Fibroblast of peridontal ligament (primary cell): ENCODE measurements around the gene SKI.

ENCODE experiments used
- DNase-seq: peaks from one replicate; pipeline ENCODE4 v3.0.0-alpha.2; 2010; ENCODE audit errors: extremely low read depth

SKI gene

DNA sequence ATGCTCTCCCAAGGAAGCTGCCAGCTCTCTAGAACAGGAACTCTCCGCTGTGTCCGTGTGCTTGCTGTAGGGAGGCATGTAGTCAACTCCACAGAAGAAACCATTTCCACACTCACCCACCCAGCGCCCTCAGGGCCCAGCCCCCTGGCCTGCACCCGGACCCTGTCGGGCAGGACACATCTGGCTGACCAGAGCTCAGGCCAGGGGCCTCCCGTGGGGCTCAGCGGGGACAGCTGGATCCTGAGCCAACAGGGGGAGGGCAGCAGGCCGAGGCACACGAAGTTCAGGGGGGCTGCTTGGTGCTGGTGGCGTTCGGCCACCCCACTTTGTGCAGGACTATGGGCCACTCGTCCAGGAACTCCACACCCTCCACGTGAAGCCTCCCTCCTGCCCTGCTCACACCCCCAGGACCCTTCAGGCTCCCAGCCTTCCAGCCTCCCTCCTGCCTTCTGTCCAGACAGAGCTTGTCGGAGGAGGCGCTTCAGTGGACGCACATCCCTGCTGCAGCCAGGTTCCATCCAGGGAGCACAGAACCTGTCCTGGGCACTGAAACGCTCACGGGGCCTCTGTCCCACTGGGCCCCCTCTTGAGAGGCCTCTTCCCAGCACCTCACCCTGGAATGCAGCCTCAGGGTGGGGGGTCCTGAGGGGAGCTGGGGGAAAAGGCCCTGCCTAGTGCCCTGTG is 18.6 kb upstream of the SKI start:
- no peak for DNase-seq

DNA sequence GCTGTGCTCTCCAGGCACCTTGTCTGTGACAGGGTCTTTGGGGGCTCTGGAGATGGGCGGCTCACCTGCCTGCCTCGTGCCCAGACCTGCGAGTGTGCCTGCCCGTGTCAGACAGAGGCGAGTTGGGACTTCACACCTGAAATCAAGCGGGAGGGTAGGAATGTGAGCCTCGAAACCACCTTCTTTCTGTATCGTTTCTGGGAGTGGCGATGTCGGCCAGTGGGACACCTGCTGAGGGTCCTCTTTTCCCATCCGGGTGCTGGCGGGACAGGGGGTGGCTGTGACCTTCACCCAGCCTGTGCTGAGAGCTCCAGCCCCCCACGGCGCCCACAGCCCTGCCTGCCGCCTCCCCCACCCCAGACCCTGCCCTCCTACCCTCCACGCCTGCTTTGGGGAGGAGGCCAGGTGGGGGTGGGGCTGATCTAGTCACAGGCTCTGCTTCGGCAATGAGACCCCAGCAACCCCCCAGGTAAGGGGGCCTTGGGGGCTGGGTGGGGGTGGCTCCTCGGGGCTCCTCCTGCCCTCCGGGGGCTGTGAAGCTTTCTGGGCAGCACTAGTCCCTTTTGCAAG is 17.9 kb upstream of the SKI start:
- DNase-seq = no peak

DNA sequence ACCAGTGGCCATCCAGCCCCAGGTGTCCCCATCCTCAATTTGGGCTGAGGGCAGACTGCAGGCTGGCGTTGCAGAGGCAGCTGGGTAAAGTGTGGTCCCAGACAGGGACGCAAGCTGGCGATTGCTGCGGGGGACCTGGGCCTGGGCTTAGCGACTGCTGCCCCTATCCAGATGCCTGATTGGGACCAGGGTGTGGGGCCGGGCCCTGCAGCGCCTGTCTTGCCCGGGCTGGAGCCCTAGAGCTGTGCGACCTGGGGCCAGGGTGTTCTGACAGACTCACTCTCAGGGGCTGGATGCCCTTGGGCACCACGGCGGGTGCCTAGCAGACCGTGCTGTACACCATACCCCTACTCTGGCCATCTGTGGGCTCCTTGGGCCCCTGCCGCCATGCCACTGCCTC is 17.3 kb upstream of the SKI start:
- no peak for DNase-seq

DNA sequence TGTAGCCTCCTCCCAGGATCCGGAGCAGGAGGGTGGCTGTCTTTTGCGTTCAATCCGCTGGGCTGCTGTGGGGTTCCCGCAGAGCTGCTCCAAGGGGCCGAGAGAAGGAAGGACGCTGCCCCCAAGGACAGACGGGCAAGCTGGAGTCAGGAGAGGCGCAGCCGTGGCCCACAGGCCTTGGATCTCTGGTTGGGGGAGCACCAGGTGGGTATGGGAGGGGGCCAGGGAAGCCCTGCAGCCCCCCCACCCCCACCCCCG is 15.9 kb upstream of the SKI start:
- no peak for DNase-seq

DNA sequence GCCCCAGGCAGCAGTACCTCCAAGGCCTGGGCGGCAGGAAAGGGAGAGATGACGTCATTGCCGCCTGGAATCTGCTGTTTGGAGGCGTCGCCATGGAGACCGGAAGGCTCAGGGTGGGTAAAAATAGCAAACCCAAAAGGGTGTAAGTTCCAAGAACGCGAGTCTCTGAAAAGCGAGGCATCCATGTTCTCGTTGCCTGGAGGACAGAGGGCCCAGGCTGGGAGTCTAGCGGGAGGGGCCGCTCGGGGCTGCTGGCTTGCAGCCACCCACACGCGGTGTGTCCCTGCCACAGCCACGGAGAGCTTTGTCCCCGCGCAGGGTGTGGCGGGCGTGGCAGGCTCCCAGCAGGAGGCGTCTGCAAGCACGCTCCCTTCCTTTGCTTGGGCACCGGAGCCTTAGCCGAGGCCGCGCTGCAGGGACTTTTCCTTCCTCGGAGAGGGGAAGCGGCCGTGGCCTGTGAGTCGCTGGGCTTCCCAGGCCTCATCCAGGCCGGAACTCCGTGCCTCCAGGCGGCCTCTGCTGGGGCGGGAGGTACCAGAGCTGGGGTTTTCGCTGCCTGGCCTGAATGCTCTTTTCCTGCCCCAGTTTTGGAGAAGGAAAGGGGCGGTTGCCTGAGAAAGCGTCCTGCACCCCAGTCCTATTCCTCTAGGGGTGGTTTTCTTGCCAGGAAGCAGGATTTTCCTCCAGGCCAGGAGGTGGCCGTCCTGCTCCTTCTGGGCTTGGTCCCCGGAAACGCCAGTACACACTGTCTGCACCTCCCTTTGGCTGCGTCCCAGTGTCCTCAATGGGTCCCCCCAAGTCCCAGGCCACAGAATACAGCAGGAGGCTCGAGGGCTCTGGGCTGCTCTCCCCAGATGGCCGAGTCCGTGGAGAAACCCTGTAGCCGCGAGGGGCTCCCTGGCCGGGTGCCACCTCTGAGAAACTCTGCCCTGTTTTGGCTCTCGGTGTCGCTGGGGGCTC is 15.3 kb upstream of the SKI start:
- peak; percentile 97 for DNase-seq

DNA sequence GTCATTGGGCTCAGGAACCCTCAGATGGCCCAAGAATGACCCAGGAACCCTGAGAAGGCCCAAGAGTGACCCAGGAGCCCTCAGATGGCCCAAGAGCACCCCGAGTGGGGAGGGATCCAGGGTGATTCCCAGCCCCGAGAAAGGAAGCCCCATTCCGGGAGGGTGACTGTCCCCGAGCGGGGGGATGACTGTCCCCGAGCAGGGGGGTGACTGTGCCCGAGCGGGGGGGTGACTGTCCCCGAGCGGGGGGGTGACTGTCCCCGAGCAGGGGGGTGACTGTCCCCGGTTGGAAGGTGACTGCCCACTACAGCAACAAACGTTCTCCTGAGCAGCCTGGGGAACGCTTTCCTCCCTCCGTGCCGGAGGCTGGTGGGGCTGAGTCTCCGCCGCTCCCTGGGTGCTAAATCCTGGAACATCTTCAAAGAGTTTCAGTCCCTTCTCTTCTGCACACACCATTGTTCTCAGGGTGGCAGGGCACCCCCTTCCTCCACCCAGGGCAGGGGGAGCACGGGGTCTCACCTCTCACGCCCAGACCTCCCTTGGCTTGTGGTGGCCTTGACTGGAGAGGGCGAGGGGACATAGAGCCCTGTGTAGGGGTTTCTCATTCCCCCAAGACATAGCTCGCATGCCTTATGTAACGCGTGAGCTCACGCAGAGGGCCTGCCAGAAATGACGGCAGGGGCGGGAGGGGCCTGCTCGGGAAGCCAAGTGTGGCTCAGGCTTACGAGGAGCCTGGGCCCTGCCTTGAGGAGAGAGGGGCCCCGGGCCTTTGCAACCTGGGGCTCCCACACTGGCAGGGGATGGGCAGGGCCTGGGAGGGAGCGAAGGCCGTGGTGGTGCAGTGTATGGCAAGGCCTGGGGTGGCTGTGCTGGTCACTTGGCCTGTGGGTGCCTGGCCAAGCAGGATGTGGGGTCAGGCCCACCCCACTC is 14.3 kb upstream of the SKI start:
- DNase-seq = peak; percentile 82

DNA sequence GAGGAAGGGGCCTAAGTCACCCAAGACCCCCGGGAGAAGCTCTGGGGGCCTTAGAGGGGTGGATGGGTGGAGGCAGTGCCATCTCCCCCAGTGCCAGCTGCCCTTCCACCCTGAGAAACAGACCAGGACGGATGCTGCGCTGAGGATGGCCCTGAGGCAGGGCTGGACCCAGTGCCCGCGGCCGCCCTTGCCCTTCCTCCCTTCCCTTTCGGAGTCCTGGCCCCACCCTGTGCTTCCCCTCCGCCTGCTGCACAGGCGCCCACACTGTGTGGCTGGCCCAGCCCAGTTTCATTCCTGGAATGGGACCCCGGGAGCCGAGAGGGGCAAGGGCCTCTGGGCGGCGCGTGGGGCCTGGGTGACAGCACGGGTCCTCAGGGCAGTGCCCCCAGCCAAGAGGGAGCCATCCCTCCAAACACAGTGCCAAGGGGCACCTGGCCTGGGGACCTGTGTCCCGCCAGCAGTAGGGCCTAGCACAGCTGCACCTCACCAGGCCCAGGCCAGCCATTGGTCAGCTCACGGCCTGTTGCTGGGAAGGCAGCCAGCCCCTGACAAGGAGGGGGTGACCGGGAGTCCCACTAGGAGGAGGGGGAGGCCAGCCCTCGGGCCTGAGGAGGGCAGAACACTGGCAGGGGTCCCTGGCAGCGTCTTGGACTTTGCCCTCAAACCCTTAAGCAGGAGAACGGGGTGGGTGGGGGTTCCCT is 13.4 kb upstream of the SKI start:
- DNase-seq = no peak

DNA sequence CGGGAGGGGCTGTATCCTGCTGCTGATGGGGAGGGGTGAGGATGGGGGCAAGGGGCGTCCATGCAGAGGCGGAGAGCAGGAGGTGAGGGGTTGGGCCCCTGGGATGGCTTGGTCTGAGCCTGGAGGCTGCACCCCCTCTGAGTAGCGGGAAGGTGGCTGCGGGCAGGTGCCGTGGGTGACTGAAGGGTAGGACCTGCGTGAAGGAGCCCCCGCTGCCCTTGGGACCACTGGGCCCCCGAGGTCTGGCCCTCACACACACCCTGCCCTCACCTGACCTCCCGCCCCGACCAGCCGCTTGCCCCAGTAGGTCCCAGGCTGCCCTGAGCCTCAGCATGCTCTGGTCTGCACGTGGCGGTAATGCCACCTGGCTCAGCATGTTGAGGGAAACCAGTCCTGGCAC is 12.8 kb upstream of the SKI start:
- no peak for DNase-seq

DNA sequence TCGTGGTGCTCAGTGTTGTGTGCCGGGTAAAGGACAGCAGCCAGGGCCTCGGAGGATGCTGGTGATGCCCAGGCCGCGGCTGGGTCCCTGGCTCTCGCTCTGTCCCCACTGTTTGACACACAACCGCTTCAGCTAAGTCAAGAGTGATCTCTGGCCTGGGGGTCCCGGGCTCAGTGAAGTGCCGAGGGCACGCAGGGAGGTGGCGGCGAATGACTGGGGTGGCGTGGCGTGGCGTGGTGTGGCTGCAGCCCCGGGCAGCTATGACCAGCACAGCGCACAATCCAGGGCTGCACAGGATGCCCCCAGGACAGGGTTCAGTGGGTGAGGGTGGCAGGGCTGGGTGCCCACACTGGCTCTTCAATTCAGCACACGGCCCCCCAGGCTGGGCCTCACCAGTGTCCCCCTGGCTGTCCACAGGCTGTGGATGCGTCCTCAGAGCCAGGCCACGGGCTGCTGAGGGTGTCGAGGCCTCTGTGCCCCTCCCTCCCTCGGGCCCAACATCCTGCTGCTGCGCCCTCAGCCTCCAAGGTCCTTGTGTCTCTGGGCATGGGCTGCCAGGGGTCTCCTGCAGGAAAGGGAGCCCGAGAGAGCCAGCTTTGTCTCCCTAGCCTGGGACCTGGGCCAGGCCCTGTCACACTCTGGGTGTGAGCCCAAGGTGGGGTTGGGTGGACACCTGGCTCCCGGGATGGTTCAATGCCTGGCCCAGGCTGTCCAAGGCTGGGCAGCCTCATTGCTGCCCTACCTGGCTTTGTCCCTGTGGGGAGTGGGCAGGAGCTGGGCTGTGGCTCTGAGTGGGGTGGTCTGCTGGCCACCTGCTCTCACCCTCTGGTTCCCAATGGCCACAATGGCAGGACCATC is 12.0 kb upstream of the SKI start:
- no peak for DNase-seq

DNA sequence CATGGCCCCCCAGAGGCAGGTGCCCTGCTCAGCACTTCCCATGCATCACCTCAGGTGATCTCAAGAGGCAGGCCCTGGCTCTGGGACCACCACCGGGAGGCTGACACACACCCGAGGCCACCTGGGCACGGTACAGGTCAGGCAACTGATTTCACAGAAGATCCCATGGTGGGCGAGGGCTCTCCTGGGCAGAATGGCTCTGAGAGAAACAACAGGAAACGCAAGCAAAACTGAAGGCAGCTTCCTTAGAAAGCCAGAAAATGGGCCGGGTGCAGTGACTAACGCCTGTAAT is 11.4 kb upstream of the SKI start:
- DNase-seq = no peak

DNA sequence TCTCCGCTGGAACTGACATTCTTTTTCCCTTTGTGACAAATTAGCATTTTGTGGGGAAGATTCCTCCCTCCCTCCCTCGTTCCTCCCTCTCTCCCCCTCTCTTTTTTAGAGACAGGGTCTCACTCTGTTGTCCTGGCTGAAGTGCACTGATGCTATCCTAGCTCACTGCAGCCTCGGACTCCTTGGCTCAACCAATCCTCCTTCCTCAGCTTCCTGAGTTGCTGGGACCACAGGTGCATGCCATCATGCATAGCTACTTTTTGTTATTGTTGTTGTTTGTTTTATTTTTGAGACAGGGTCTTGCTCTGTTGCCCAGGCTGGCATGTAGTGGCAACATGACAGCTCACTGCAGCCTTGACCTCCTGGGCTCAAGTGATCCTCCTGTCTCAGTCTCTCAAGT is 6.8 kb upstream of the SKI start:
- no peak for DNase-seq

DNA sequence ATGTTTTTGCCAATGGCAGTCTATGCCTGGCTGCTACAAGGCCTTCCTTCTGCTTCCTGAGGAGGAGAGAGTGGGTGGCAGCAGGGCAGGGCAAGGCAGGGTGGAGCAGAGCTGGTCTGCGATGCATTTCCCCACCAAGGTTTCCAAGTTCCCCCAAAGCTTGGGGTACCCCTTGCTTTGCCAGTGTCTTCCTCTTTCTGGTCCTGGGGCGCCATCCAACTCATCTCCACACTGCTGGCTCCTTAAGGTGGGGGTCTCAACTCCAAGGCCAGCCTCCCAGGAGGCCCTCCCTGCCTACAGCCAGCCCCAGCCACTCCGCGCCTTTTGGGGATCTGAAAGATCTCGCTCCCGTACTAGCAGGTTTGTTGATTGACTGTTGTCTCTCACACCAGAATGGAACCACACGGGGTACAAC is 3.9 kb upstream of the SKI start:
- DNase-seq = no peak

DNA sequence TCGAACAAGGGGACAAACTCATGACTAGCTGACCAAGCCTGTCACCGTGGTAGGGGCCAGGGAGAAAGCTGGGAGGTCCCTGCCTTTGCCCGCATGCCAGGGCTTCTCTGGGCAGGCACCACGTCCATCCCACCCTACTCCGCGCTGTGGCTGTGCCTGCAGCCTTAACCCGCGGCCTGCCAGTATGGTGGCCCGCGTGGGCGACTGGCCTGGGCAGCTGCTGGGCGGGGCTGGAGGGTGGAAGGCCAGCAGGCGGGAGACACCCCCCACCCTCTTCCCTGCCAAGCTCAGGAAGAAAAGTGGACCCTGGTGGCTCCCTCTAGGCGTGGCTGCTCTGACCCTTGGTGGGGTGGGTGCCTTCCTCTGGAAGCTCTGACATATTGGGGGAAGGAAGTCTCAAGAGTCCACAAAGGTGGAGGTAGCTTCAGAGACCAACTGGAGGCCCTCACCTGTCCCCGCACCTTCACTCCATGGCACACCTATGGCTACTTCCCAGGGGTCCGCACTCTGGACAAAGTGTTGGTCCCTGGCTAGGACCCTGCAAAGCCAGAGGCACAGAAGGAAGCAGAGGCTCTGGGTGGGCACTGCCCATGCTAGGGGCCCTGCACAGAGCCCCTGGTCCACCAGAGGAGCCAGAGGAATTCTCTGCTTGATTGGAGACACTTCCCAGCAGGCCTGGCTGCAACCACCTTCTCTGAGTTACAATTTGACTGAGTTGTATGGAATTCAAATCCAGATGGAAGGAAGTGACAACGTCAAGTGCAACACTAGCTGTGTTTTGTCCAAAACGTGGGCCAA is 3.3 kb upstream of the SKI start:
- DNase-seq = no peak

DNA sequence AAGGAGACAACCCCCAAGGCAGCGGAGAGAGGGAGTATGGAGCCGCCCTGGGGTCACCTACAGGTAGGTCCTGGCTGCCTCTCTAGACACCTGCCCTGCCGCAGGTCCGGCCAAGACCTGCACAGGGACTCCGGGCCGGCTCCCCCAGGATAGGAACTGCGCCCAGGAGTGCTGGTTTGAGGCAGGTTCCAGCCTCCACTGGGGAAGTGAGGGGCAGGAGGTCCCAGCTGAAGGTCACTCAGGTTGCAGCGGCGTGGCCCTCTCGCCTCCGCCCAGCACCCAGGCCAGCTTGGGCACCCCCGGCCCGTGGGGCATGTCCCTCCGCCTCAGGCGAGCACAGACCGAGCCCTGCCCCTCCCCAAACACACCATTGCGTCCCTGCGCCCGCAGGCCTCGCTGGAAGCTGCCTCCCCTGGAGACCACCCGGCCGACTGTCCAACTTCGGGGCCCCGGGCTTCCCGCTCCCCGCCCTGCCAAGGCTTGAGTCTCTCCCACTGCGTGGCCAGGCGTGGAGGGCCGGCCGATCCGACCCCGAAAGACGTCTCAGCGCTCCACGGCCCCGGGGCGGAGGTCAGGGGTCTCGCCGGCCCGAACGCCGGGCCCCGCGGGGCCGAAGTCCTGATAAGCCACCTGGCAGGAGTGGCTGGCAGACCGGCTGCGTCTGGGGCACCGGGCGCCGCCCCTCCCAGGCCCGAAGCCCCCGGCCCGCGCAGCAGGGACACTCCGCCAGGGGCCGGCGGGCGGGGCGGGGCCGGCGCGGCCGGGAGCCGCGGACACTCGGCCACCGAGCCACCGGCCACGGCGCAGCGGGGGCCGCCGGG is 1.4 kb upstream of the SKI start:
- no peak for DNase-seq

DNA sequence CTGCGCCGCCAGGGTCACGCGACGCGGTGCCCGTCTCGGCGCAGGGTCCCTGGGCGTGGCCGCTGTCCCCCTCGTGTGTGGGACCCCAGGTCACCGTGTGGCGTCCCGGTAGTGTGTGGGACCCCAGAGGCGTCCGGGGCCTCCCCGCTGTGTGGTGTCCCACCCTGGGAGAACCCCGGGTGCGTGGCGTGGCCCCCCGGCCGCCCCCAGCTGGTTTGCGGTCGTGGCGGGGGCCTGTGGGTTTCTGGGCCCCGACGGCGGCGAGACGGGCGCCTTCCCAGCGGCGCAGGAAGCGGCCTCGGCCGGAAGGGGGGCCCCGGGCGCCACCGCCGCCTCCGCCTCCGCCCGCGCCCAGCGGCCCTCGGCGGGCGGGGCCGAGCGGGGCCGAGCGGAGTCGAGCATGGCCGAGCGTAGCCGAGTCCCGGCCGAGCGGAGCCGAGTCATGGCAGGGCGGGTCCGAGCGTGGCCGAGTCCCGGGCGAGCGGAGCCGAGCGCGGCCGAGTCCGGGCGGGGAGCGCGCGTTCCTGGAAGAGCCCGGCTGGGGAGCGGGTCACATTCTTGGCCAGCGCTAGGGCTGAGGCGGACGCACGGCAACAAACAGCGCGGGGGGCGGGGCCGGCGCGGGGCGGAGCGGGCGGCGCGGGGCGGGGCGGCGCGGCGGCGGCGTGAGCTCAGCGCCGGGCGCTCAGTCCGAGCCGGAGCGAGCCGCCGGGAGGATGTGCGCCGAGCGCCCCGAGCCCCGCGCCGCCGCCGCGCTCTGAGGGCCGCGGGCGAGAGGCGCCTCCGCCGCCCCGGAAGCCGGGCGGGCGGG is 568 bp upstream of the SKI start:
- DNase-seq = peak; percentile 95

DNA sequence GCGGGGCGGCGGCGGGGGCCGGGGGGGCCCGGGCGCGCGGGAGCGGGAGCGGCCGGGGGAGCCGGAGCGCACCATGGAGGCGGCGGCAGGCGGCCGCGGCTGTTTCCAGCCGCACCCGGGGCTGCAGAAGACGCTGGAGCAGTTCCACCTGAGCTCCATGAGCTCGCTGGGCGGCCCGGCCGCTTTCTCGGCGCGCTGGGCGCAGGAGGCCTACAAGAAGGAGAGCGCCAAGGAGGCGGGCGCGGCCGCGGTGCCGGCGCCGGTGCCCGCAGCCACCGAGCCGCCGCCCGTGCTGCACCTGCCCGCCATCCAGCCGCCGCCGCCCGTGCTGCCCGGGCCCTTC is 546 bp downstream of the SKI start:
- peak; percentile 5 for DNase-seq

DNA sequence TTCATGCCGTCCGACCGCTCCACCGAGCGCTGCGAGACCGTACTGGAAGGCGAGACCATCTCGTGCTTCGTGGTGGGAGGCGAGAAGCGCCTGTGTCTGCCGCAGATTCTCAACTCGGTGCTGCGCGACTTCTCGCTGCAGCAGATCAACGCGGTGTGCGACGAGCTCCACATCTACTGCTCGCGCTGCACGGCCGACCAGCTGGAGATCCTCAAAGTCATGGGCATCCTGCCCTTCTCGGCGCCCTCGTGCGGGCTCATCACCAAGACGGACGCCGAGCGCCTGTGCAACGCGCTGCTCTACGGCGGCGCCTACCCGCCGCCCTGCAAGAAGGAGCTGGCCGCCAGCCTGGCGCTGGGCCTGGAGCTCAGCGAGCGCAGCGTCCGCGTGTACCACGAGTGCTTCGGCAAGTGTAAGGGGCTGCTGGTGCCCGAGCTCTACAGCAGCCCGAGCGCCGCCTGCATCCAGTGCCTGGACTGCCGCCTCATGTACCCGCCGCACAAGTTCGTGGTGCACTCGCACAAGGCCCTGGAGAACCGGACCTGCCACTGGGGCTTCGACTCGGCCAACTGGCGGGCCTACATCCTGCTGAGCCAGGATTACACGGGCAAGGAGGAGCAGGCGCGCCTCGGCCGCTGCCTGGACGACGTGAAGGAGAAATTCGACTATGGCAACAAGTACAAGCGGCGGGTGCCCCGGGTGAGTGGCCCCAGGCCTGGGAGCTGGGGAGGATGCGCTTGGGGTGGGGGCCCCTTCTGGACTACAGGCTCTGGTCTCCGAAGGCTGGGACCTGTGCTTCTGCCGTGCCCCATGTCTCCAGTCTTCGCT is 1.1 kb downstream of the SKI start:
- peak; percentile 70 for DNase-seq
